Adrenal gland (tissue), 5 donors: ENCODE results near the gene NSMCE1.

ENCODE experiments used
- POLR2A ChIP-seq, 2 donors: fragments of 450-650 bp; IDR thresholded peaks; one replicate each; pipeline ENCODE4 v1.6.1; 2017; ENCODE audit warnings: antibody characterized with exemption in 2 of 2, mild to moderate bottlenecking in 2 of 2, moderate library complexity in 1 of 2
- TF ChIP-seq, protein P1 (sequence below), 6 experiments: fragments of 450-650 bp in 4 of 6; fragments of 200-600 bp in 2 of 6; sonication (generic) in 1 of 6; IDR thresholded peaks; 1 replicate in 5 of 6; 2 replicates in 1 of 6; pipeline versions ENCODE4 v1.5.1 to v1.8.0; 2016 to 2021; ENCODE audit warnings: antibody characterized with exemption in 6 of 6, mild to moderate bottlenecking in 2 of 6, moderate library complexity in 1 of 6
- donor health status: DM: no; HTN: no; CAD: no.

DNA sequence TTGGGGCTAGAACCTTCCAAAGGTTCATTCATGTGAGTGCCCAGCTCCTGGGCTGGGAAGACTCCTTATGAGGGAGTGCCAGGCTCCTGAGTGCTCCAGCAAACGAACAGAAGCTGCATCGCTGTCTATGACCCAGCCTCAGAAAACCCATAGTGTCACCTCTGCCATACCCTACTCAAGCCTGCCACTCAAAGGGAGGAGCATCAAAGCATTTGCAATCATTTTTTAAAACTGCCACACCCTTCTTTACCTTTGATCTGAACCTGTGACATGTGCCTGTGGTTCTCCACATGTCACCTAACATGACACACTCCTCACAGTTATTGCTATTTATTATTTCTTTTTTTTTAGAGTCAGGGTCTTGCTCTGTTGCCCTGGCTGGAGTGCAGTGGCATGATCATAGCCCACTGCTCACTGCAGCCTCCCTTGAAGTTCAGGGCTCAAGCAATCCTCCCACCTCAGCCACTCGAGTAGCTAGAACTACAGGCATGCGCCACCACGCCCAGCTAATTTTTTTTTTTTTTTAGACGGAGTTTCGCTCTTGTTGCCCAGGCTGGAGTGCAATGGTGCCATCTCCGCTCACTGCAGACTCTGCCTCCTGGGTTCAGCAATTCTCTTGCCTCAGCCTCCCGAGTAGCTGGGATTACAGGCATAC lies 72.5 kb downstream of the NSMCE1 start:
- TF ChIP-seq, protein P1, sequence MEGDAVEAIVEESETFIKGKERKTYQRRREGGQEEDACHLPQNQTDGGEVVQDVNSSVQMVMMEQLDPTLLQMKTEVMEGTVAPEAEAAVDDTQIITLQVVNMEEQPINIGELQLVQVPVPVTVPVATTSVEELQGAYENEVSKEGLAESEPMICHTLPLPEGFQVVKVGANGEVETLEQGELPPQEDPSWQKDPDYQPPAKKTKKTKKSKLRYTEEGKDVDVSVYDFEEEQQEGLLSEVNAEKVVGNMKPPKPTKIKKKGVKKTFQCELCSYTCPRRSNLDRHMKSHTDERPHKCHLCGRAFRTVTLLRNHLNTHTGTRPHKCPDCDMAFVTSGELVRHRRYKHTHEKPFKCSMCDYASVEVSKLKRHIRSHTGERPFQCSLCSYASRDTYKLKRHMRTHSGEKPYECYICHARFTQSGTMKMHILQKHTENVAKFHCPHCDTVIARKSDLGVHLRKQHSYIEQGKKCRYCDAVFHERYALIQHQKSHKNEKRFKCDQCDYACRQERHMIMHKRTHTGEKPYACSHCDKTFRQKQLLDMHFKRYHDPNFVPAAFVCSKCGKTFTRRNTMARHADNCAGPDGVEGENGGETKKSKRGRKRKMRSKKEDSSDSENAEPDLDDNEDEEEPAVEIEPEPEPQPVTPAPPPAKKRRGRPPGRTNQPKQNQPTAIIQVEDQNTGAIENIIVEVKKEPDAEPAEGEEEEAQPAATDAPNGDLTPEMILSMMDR (IDR thresholded peaks at IDR 0.05) = no peak
- no peak for TF ChIP-seq POLR2A (IDR thresholded peaks at IDR 0.05)
